ENCODE data around the gene NSG1. TPM values are rescaled to one million over a fixed set of nuclear protein-coding genes. Genes with fewer than 3 reads are reported as not detected.
A peak's percentile ranks its signal among the peaks of the same experiment; 100 is the strongest.

NSG1 gene
- total and polyA plus RNA-seq, 2 of the 8 experiments (the other 6 are each of a cell fraction or from before 2014, with no cell fraction given) = 35.7 to 61.4 TPM

DNA sequence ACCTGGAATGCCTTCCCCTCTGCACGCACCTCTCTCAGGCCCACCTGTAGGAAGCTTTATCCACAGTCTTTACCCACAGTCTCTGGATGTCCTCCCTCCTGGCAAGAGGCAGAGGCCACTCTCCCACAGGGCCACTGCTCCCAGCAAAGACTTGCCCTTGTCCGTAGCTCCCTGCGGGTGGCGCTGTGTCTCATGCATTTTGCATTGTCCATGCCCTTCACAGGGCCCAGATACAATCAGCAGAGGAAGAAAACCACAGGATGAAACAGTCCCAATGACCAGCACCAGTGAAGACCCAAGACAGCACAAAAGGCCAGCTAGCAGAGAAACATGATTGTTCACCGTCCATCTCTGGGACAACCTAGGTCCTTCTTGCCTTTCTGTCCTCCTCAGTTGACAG is 2.1 kb upstream of the NSG1 start (continued):
- TF ChIP-seq, protein P1, sequence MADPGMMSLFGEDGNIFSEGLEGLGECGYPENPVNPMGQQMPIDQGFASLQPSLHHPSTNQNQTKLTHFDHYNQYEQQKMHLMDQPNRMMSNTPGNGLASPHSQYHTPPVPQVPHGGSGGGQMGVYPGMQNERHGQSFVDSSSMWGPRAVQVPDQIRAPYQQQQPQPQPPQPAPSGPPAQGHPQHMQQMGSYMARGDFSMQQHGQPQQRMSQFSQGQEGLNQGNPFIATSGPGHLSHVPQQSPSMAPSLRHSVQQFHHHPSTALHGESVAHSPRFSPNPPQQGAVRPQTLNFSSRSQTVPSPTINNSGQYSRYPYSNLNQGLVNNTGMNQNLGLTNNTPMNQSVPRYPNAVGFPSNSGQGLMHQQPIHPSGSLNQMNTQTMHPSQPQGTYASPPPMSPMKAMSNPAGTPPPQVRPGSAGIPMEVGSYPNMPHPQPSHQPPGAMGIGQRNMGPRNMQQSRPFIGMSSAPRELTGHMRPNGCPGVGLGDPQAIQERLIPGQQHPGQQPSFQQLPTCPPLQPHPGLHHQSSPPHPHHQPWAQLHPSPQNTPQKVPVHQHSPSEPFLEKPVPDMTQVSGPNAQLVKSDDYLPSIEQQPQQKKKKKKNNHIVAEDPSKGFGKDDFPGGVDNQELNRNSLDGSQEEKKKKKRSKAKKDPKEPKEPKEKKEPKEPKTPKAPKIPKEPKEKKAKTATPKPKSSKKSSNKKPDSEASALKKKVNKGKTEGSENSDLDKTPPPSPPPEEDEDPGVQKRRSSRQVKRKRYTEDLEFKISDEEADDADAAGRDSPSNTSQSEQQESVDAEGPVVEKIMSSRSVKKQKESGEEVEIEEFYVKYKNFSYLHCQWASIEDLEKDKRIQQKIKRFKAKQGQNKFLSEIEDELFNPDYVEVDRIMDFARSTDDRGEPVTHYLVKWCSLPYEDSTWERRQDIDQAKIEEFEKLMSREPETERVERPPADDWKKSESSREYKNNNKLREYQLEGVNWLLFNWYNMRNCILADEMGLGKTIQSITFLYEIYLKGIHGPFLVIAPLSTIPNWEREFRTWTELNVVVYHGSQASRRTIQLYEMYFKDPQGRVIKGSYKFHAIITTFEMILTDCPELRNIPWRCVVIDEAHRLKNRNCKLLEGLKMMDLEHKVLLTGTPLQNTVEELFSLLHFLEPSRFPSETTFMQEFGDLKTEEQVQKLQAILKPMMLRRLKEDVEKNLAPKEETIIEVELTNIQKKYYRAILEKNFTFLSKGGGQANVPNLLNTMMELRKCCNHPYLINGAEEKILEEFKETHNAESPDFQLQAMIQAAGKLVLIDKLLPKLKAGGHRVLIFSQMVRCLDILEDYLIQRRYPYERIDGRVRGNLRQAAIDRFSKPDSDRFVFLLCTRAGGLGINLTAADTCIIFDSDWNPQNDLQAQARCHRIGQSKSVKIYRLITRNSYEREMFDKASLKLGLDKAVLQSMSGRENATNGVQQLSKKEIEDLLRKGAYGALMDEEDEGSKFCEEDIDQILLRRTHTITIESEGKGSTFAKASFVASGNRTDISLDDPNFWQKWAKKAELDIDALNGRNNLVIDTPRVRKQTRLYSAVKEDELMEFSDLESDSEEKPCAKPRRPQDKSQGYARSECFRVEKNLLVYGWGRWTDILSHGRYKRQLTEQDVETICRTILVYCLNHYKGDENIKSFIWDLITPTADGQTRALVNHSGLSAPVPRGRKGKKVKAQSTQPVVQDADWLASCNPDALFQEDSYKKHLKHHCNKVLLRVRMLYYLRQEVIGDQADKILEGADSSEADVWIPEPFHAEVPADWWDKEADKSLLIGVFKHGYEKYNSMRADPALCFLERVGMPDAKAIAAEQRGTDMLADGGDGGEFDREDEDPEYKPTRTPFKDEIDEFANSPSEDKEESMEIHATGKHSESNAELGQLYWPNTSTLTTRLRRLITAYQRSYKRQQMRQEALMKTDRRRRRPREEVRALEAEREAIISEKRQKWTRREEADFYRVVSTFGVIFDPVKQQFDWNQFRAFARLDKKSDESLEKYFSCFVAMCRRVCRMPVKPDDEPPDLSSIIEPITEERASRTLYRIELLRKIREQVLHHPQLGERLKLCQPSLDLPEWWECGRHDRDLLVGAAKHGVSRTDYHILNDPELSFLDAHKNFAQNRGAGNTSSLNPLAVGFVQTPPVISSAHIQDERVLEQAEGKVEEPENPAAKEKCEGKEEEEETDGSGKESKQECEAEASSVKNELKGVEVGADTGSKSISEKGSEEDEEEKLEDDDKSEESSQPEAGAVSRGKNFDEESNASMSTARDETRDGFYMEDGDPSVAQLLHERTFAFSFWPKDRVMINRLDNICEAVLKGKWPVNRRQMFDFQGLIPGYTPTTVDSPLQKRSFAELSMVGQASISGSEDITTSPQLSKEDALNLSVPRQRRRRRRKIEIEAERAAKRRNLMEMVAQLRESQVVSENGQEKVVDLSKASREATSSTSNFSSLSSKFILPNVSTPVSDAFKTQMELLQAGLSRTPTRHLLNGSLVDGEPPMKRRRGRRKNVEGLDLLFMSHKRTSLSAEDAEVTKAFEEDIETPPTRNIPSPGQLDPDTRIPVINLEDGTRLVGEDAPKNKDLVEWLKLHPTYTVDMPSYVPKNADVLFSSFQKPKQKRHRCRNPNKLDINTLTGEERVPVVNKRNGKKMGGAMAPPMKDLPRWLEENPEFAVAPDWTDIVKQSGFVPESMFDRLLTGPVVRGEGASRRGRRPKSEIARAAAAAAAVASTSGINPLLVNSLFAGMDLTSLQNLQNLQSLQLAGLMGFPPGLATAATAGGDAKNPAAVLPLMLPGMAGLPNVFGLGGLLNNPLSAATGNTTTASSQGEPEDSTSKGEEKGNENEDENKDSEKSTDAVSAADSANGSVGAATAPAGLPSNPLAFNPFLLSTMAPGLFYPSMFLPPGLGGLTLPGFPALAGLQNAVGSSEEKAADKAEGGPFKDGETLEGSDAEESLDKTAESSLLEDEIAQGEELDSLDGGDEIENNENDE (IDR thresholded peaks at IDR 0.05; ENCODE audit: insufficient replicate concordance, low read length) = no peak
- TF ChIP-seq BCL11A (IDR thresholded peaks at IDR 0.05; ENCODE audit: low read depth in 2 of 2, low read length in 2 of 2) (no peak), POLR2A (IDR thresholded peaks at IDR 0.05; ENCODE audit: control extremely low read depth in 1 of 2, low read depth in 2 of 2, low read length in 2 of 2) (no peak), RFX5 (IDR thresholded peaks at IDR 0.05; ENCODE audit: borderline replicate concordance, low read depth, low read length) (0 out of 2 replicates have a peak, but pooled peaks have one; percentile 10), SIRT6 (IDR thresholded peaks at IDR 0.05; ENCODE audit: low read length) (no peak), RAD21 (IDR thresholded peaks at IDR 0.05 in 1 of 2, conservative IDR thresholded peaks at IDR 0.05 in 1 of 2; ENCODE audit: low read depth in 2 of 2, low read length in 2 of 2) (peak; percentile 79 to 88)
- TF ChIP-seq, protein P2, sequence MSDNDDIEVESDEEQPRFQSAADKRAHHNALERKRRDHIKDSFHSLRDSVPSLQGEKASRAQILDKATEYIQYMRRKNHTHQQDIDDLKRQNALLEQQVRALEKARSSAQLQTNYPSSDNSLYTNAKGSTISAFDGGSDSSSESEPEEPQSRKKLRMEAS (IDR thresholded peaks at IDR 0.05) = peak; percentile 40

Measured in H1 (cell line).